CD4-positive, alpha-beta T cell (primary cell): Measurements from ENCODE around the gene PARD3B. TPM values are rescaled to one million over a fixed set of nuclear protein-coding genes. Genes with fewer than 3 reads are reported as not detected.

ENCODE experiments used
- ATAC-seq: fragments of 200-7000 bp; cut with Tn5 transposase; one replicate; pipeline ENCODE4 v1.10.0; 2022; ENCODE audit warnings: mild to moderate bottlenecking; ENCODE audit not compliant: poor library complexity
- CTCF ChIA-PET: fragments of 350-600 bp; sonication (Branson Sonifier 250); formaldehyde crosslinking; loops from one replicate; lab custom pipeline; 2021; ENCODE audit warnings: antibody characterized with exemption, inconsistent platforms; lab: Charles Lee
- POLR2A ChIA-PET: fragments of 350-600 bp; sonication (Branson Sonifier 250); formaldehyde crosslinking; loops from one replicate; lab custom pipeline; 2021; ENCODE audit warnings: antibody characterized with exemption, inconsistent platforms; lab: Charles Lee
- DNase-seq, 14 experiments: peaks; one replicate each; pipeline ENCODE4 v3.0.0-alpha.2; 2013 to 2020; ENCODE audit warnings: mixed read lengths in 2 of 14
- H3K27ac ChIP-seq, 2 donors: one replicate each; pipeline versions ENCODE4 v1.5.1 to v1.7.0; 2013; ENCODE audit warnings: low read length in 2 of 2, low read depth in 1 of 2, mild to moderate bottlenecking in 1 of 2
- H3K27me3 ChIP-seq, 2 experiments: 1 replicate in 1 of 2; 2 replicates in 1 of 2; pipeline versions ENCODE4 v1.6.1 to v1.7.0; 2013; ENCODE audit warnings: low read length in 2 of 2, control low read depth in 1 of 2, mild to moderate bottlenecking in 1 of 2, moderate library complexity in 1 of 2; ENCODE audit not compliant: insufficient read depth in 2 of 2, control insufficient read depth in 1 of 2
- H3K36me3 ChIP-seq: one replicate; pipeline ENCODE4 v1.6.1; 2013; ENCODE audit warnings: low read length, control low read depth; ENCODE audit not compliant: insufficient read depth
- H3K4me1 ChIP-seq: one replicate; pipeline ENCODE4 v1.6.1; 2013; ENCODE audit warnings: low read length, control low read depth; ENCODE audit not compliant: insufficient read depth
- H3K4me3 ChIP-seq: one replicate; pipeline ENCODE4 v1.5.1; 2013; ENCODE audit warnings: mild to moderate bottlenecking, low read length, moderate library complexity
- H3K9me3 ChIP-seq, 2 experiments: 1 replicate in 1 of 2; 2 replicates in 1 of 2; pipeline versions ENCODE4 v1.6.1 to v1.7.0; 2013; ENCODE audit warnings: low read length in 2 of 2, mild to moderate bottlenecking in 2 of 2, control low read depth in 1 of 2, moderate library complexity in 1 of 2; ENCODE audit not compliant: control insufficient read depth in 1 of 2, insufficient read depth in 1 of 2
- H3K27ac Mint-ChIP-seq: one replicate; pipeline ENCODE4 v1.8.0; 2020; ENCODE audit warnings: mixed read lengths
- H3K27me3 Mint-ChIP-seq: one replicate; pipeline ENCODE4 v1.8.0; 2021; ENCODE audit warnings: mixed read lengths
- H3K36me3 Mint-ChIP-seq: one replicate; pipeline ENCODE4 v1.8.0; 2021; ENCODE audit warnings: low read depth, mixed read lengths
- H3K4me1 Mint-ChIP-seq: one replicate; pipeline ENCODE4 v1.8.0; 2021; ENCODE audit warnings: low read depth, mixed read lengths
- H3K4me3 Mint-ChIP-seq: one replicate; pipeline ENCODE4 v1.8.0; 2020; ENCODE audit warnings: mild to moderate bottlenecking, mixed read lengths
- H3K9me3 Mint-ChIP-seq: one replicate; pipeline ENCODE4 v1.8.0; 2020; ENCODE audit warnings: mixed read lengths
- intact Hi-C, 2 experiments: fragments of 100-400 bp; cut with DNase I in 1 of 2; cut with micrococcal nuclease in 1 of 2; formaldehyde crosslinking; loops; one replicate each; pipeline versions ENCODE4 v1.15.1 to v1.9.0; 2023 to 2025; cut with DNase I, micrococcal nuclease
- total RNA-seq, 174 experiments: library from RNA in 2 of 174; stranded (reverse) in 2 of 174; gene quantifications; one replicate each; pipeline ENCODE4 v1.2.3 and lab custom pipeline; 2021 to 2026
- TF ChIP-seq, protein P1 (sequence below): fragments of 200-600 bp; IDR thresholded peaks from one replicate; pipeline ENCODE4 v1.8.0; 2022; ENCODE audit warnings: antibody characterized with exemption, mild to moderate bottlenecking

PARD3B gene
- total RNA-seq, 2 experiments from 2014 or later: 0.87 to 1.9 TPM

DNA sequence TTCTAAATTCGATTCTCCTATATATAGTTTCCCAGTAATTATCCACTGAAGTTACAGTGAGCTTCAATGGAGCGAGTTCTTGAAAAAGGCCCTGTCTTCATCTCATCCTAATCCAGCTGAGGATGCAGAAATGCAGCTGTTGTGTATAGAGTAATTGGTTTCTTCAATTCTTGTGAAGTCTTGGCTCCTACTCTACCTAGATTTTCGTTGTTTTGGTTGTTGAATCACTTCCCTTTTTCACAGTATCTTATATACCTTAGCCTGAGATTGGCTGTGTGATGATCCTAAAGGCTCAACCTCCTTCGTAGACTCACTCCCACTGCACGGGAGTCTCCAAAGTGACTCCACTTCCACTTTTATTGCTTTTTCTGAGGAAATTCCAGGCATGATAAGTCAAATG, 280.4 kb downstream of the PARD3B start:
- Histone ChIP-seq H3K27me3 (no peaks in the 10 kb centered on the region), H3K27ac (no peak overlapping the region), H3K4me3 (no peak overlapping the region), H3K4me1 (no peaks in the 10 kb centered on the region), H3K9me3 (peaks cover 0 to 5% of the 10 kb centered on the region in 2 experiments), H3K36me3 (no peaks in the 10 kb centered on the region)
- H3K4me3 Mint-ChIP-seq: no peak overlapping the region
- intact Hi-C loops: no loop called here
- TF ChIP-seq, protein P1, sequence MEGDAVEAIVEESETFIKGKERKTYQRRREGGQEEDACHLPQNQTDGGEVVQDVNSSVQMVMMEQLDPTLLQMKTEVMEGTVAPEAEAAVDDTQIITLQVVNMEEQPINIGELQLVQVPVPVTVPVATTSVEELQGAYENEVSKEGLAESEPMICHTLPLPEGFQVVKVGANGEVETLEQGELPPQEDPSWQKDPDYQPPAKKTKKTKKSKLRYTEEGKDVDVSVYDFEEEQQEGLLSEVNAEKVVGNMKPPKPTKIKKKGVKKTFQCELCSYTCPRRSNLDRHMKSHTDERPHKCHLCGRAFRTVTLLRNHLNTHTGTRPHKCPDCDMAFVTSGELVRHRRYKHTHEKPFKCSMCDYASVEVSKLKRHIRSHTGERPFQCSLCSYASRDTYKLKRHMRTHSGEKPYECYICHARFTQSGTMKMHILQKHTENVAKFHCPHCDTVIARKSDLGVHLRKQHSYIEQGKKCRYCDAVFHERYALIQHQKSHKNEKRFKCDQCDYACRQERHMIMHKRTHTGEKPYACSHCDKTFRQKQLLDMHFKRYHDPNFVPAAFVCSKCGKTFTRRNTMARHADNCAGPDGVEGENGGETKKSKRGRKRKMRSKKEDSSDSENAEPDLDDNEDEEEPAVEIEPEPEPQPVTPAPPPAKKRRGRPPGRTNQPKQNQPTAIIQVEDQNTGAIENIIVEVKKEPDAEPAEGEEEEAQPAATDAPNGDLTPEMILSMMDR: no peak
- H3K27me3 Mint-ChIP-seq: no peaks in the 10 kb centered on the region
- no peaks in the 10 kb centered on the region for H3K36me3 Mint-ChIP-seq
- no peak for ATAC-seq
- no peak for DNase-seq
- CTCF ChIA-PET: no interaction called here
- POLR2A ChIA-PET: no interaction called here
- H3K27ac Mint-ChIP-seq: no peak overlapping the region
- H3K4me1 Mint-ChIP-seq: no peaks in the 10 kb centered on the region
- H3K9me3 Mint-ChIP-seq: peaks cover 3% of the 10 kb centered on the region

DNA sequence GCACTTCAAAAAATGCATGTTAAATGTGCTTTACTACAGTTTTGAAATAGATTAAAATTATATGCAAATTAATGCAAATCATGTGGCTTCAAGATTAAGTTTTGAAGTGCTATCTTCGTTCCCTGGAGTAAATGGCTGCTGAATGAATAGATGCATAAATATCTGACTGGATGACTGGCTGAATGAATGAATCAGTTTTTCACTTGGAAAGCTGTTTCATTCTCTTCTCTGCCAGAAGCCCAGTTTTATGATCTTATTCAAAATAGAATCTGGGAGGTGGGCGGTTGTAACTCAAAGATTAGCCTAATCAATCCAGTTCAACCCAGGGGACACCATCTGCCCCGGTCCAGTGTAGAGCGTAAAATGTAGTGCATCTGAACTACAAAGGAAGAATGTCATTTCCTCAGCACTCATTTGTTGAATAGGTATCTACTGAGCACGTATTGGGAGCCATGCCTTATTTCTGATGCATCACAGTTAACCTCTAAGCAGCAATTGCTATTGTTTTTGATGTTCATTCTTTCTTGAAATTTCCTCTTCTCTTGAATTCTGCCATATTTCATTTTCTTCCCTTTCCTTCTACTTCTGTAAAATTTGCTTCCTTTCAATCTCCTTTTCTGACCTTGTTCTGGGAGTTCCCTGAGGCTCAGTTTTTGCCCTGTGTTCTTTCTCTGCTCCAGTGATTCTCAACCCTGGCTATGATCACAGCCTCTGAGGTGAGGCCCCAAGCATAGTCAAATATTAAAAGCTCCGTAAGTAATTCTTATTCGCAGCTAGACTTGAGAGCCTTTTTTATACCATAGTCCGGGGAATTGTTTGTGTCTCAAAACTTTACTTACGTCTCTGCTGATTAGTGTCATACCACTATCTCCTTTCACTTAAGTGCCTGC, 282.7 kb downstream of the PARD3B start:
- TF ChIP-seq, protein P1: no peak
- H3K27me3 ChIP-seq: no peaks in the 10 kb centered on the region
- no peak for ATAC-seq

DNA sequence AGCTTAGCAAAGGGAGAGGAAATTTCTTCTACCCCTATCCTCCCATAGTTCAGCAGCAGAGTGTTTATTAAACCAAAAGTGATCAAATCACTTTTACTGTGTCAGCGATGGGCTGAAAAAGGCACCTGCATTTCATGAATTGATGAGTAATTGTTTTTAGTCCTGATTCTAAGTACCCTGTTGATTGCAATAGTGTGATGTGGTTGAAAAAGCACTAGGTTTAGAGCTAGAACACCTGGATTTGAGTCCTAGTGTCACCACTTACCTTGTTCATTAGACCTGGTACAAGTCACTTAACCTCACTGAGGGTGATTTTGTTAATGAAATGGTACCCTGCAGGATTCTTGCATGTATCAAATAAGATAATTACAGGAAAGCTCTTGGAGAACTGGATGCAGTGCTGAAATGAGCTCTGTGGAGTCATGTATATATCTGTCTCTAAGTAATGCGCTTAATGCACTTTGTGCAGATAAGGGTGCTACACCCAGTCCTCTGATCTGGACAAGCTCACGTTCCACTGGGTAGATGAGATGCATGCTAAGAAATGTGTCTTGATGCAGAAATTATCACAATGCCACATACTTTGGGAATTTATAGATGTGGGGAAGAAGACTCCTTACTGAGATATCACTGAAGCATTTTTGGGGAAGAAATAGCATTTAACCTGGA, 289.6 kb downstream of the PARD3B start:
- H3K4me3 Mint-ChIP-seq: no peak overlapping the region
- DNase-seq: no peak
- no peak for ATAC-seq
- no peaks in the 10 kb centered on the region for H3K9me3 Mint-ChIP-seq
- Histone ChIP-seq H3K27me3 (no peaks in the 10 kb centered on the region), H3K4me3 (no peak overlapping the region), H3K9me3 (peaks cover 0 to under 1% of the 10 kb centered on the region in 2 experiments), H3K27ac (no peak overlapping the region), H3K36me3 (no peaks in the 10 kb centered on the region), H3K4me1 (no peaks in the 10 kb centered on the region)
- ChIA-PET CTCF (no interaction called here), POLR2A (no interaction called here)
- no peaks in the 10 kb centered on the region for H3K27me3 Mint-ChIP-seq
- TF ChIP-seq, protein P1: no peak
- H3K27ac Mint-ChIP-seq: no peak overlapping the region
- intact Hi-C loops: no loop called here
- H3K4me1 Mint-ChIP-seq: no peaks in the 10 kb centered on the region
- no peaks in the 10 kb centered on the region for H3K36me3 Mint-ChIP-seq

More for the DNA sequence above, 282.7 kb downstream of the PARD3B start:
- intact Hi-C loops: no loop called here
- Mint-ChIP-seq H3K27ac (no peak overlapping the region), H3K4me3 (no peak overlapping the region), H3K27me3 (no peaks in the 10 kb centered on the region), H3K4me1 (no peaks in the 10 kb centered on the region), H3K9me3 (no peaks in the 10 kb centered on the region), H3K36me3 (no peaks in the 10 kb centered on the region)
- no peak for DNase-seq
- Histone ChIP-seq H3K4me1 (no peaks in the 10 kb centered on the region), H3K36me3 (no peaks in the 10 kb centered on the region), H3K4me3 (no peak overlapping the region), H3K9me3 (peaks cover 0 to 5% of the 10 kb centered on the region in 2 experiments), H3K27ac (no peak overlapping the region)
- ChIA-PET CTCF (no interaction called here), POLR2A (no interaction called here)
